Measurements from ENCODE around the gene L3MBTL1. TPM values are rescaled to one million over a fixed set of nuclear protein-coding genes. Genes with fewer than 3 reads are reported as not detected.
"Not testable (repeated sequence)": the region's sequence is repeated elsewhere in the genome, so short reads cannot be mapped to it uniquely, and the experiment has no call there.

The L3MBTL1 gene
- total RNA-seq, 1 donor from 2014 or later = 13.8 TPM

DNA sequence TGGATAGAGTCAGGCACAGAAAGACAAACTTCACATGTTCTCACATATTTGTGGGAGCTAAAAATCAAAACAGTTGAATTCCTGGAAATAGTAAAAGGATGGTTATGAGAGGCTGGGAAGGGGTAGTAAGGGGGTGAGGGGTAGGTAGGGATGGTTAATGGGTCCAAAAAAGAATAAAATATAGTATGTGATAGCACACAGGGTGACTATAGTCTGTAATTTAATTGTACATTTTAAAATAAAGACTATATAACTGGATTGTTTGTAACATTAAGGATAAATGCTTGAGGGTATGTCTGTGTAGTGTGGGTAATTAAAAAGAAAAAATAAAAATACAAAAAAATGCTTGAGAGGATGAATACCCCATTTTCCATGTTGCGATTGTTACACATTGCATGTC lies 39.9 kb upstream of the L3MBTL1 start:
- H3K4me1 Mint-ChIP-seq (ENCODE audit: low read depth) = peaks cover 3% of the 10 kb centered on the region
- no peak for DNase-seq (ENCODE audit: low spot score)
- H3K4me3 Mint-ChIP-seq (ENCODE audit: low read depth) = no peak overlapping the region
- intact Hi-C loops (cut with micrococcal nuclease) = no loop called here
- no peaks in the 10 kb centered on the region for H3K27me3 Mint-ChIP-seq (ENCODE audit: low read depth)
- H3K27ac Mint-ChIP-seq = no peak overlapping the region
- H3K9me3 Mint-ChIP-seq = no peaks in the 10 kb centered on the region
- H3K36me3 Mint-ChIP-seq (ENCODE audit: low read depth) = peaks cover 59% of the 10 kb centered on the region

DNA sequence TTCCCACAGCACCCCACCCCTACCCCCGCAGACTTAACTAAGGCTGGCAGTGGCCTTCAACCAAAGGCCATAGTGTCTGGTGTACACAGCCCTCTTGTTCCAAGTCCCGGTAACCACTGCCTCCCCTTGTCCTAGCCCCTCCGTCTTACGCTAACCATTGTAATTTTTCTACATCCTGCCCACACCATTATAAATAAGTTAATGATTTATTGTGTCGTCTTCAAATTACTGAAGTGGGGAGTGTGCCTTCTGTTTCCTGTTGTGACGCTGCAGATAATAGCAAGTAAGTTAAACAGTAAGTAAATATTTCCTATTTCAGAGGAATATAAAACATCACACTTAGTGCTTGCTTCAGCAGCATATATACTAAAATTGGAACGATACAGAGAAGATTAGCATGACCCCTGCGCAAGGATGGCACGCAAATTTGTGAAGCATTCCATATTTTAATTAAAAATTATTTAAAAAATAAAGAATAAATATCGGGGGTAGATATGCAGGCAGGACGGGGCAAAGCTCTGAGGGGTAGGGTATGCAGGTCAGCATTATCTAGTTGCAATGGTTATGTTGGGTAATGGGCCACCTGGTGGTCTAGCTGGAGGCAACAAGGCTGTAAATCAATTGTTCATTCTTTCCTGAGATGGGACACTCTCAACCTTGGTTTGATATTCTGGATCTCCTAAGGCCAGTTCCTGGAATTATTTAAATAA lies 34.7 kb upstream of the L3MBTL1 start:
- intact Hi-C loops (cut with micrococcal nuclease) = no loop called here
- peaks cover 15% of the 10 kb centered on the region for H3K36me3 Mint-ChIP-seq (ENCODE audit: low read depth)
- no peak for DNase-seq (ENCODE audit: low spot score)
- H3K27ac Mint-ChIP-seq = no peak overlapping the region
- H3K4me3 Mint-ChIP-seq (ENCODE audit: low read depth) = no peak overlapping the region
- peaks cover 15% of the 10 kb centered on the region for H3K27me3 Mint-ChIP-seq (ENCODE audit: low read depth)
- no peaks in the 10 kb centered on the region for H3K9me3 Mint-ChIP-seq
- no peaks in the 10 kb centered on the region for H3K4me1 Mint-ChIP-seq (ENCODE audit: low read depth)

DNA sequence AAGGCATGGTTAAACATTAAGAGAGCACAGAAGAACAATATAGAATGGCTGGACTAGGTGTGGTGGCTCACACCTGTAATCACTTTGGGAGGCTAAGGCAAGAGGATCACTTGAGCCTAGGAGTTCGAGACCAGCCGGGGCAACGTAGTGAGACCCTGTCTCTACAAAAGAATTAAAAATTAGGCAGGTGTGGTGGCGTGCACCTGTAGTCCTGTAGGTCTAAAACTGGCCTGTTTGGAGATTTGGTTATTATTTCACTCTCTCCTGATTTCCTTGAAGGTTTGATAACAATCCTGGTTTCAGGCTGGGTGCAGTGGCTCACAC lies 34.2 kb upstream of the L3MBTL1 start:
- no peak for DNase-seq (ENCODE audit: low spot score)
- Mint-ChIP-seq H3K9me3 (no peaks in the 10 kb centered on the region), H3K4me3 (ENCODE audit: low read depth) (no peak overlapping the region), H3K4me1 (ENCODE audit: low read depth) (no peaks in the 10 kb centered on the region), H3K27ac (no peak overlapping the region), H3K27me3 (ENCODE audit: low read depth) (peaks cover 20% of the 10 kb centered on the region), H3K36me3 (ENCODE audit: low read depth) (peaks cover 15% of the 10 kb centered on the region)
- intact Hi-C loops (cut with micrococcal nuclease) = no loop called here

DNA sequence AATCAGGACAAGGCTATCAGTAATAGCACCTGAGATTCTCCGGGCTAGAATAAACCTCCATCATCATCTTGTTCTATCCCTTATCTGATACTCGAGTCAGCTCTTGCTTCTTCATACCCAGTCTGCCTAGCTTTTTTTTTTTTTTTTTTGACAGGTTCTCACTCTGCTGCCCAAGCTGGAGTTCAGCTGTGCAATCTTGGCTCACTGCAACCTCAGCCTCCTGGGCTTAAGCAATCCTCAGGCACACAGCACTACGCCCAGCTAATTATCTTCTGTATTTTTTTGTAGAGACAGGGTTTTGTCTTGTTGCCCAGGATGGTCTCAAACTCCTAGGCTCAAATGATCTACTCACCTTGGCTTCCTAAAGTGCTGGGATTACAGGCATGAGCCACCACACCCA lies 30.3 kb upstream of the L3MBTL1 start:
- intact Hi-C loops (cut with micrococcal nuclease) = no loop called here
- Mint-ChIP-seq H3K4me1 (ENCODE audit: low read depth) (no peaks in the 10 kb centered on the region), H3K9me3 (no peaks in the 10 kb centered on the region), H3K27ac (no peak overlapping the region), H3K27me3 (ENCODE audit: low read depth) (peaks cover 33% of the 10 kb centered on the region), H3K36me3 (ENCODE audit: low read depth) (no peaks in the 10 kb centered on the region), H3K4me3 (ENCODE audit: low read depth) (no peak overlapping the region)
- DNase-seq (ENCODE audit: low spot score) = no peak

DNA sequence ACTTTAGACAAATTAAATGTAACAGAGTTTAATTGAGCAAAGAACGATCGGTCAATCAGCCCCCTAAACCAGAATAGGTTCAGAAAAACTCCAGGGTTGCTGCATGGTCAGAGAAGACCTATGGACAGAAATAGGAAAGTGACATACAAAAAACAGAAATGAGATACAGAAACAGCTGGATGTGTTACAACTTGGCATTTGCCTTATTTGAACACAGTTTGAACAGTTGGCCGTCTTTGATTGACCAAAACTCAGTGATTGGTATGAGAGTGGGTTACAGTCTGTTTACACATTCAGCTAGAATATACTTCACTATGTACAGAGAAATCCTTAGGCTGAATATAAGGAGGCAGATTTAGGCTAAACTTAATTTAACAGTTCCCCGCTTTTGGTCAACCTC lies 29.9 kb upstream of the L3MBTL1 start:
- peaks cover 33% of the 10 kb centered on the region for H3K27me3 Mint-ChIP-seq (ENCODE audit: low read depth)
- H3K36me3 Mint-ChIP-seq (ENCODE audit: low read depth) = no peaks in the 10 kb centered on the region
- intact Hi-C loops (cut with micrococcal nuclease) = no loop called here
- no peak overlapping the region for H3K27ac Mint-ChIP-seq
- DNase-seq (ENCODE audit: low spot score) = no peak
- H3K4me1 Mint-ChIP-seq (ENCODE audit: low read depth) = no peaks in the 10 kb centered on the region
- H3K9me3 Mint-ChIP-seq = no peaks in the 10 kb centered on the region
- no peak overlapping the region for H3K4me3 Mint-ChIP-seq (ENCODE audit: low read depth)

DNA sequence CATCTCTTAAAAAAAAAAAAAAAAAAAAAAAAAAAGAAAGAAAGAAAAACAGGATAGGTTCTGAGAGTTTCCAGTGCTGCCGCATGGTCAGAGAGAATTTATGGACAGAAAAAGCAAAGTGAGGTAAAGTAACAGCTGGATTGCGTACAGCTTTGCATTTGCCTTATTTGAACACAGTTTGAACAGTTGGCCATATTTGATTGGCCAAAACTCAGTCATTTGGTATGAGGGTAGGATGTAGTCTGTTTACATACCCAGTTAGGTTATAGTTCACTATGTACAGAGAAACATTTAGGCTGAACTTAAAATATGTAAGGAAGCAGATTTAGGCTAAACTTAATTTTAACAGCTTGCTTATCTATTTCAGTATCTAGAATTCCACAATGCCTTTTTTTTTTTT lies 17.5 kb upstream of the L3MBTL1 start:
- peaks cover 3% of the 10 kb centered on the region for H3K27me3 Mint-ChIP-seq (ENCODE audit: low read depth)
- intact Hi-C loops (cut with micrococcal nuclease) = no loop called here
- peaks cover 6% of the 10 kb centered on the region for H3K4me1 Mint-ChIP-seq (ENCODE audit: low read depth)
- peaks cover 8% of the 10 kb centered on the region for H3K9me3 Mint-ChIP-seq
- no peak for DNase-seq (ENCODE audit: low spot score)
- no peak overlapping the region for H3K27ac Mint-ChIP-seq
- no peaks in the 10 kb centered on the region for H3K36me3 Mint-ChIP-seq (ENCODE audit: low read depth)
- no peak overlapping the region for H3K4me3 Mint-ChIP-seq (ENCODE audit: low read depth)

DNA sequence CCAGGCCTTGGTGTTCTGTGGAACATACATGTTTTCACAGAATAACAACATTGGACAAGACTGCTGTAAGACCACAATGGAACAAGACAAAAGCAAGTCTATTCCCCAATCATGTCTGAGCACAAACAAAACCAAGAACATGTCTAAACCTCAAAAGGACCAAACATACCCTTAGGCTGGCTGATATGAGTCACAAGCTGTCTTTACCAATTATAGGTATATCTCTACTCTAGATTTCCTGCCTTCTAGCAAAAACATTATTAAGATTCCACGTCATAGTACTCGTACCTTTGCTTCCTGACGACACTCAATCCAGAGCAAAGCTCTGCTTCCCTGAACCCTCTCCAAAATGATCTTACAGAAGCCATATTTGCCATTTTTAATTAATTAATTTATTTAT lies 15.4 kb upstream of the L3MBTL1 start:
- no peak overlapping the region for H3K27ac Mint-ChIP-seq
- intact Hi-C loops (cut with micrococcal nuclease) = no loop called here

DNA sequence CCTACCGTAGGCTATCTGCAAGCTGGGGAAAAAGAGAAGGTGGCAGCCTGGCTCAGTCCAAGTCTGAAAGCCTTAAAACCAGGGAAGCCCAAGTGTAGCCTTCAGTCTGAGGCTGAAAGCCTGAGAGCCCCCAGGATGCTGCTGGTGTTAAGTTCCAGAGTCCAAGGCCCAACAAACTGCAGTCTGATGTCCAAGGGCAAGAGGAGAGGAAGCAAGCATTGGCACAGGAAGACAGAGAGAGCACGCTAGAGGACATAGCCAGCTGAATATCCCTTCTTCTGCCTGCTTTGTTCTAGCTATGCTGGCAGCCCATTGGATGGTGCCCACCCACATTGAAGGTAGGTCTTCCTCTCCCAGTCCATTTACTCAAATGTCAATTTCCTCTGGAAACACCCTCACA lies 12.1 kb upstream of the L3MBTL1 start:
- DNase-seq (ENCODE audit: low spot score) = no peak
- H3K9me3 Mint-ChIP-seq = no peaks in the 10 kb centered on the region
- H3K4me3 Mint-ChIP-seq (ENCODE audit: low read depth) = no peak overlapping the region
- H3K27ac Mint-ChIP-seq = no peak overlapping the region
- intact Hi-C loops (cut with micrococcal nuclease) = no loop called here
- H3K27me3 Mint-ChIP-seq (ENCODE audit: low read depth) = peaks cover 3% of the 10 kb centered on the region
- H3K36me3 Mint-ChIP-seq (ENCODE audit: low read depth) = no peaks in the 10 kb centered on the region
- peaks cover 6% of the 10 kb centered on the region for H3K4me1 Mint-ChIP-seq (ENCODE audit: low read depth)

More for the DNA sequence above, 15.4 kb upstream of the L3MBTL1 start:
- peaks cover 3% of the 10 kb centered on the region for H3K27me3 Mint-ChIP-seq (ENCODE audit: low read depth)
- peaks cover 6% of the 10 kb centered on the region for H3K4me1 Mint-ChIP-seq (ENCODE audit: low read depth)
- no peak overlapping the region for H3K4me3 Mint-ChIP-seq (ENCODE audit: low read depth)
- no peaks in the 10 kb centered on the region for H3K36me3 Mint-ChIP-seq (ENCODE audit: low read depth)
- H3K9me3 Mint-ChIP-seq = peaks cover 8% of the 10 kb centered on the region
- no peak for DNase-seq (ENCODE audit: low spot score)

DNA sequence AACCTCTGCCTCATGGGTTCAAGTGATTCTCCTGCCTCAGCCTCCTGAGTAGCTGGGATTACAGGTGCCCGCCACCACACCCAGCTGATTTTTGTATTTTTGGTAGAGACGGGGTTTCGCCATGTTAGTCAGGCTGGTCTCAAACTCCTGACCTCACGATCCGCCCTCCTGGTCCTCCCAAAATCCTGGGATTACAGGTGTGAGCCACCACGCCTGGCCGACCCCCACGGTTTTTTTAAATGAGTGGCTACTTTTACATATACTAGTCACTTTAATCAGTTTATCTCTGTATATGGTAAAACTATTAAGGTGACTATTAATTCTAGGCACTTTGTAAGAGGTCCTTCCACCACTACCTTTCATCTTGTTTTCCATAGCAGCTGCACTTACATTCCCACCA lies 5.5 kb upstream of the L3MBTL1 start:
- peaks cover 35% of the 10 kb centered on the region for H3K27me3 Mint-ChIP-seq (ENCODE audit: low read depth)
- H3K27ac Mint-ChIP-seq; intact Hi-C loops (cut with micrococcal nuclease); H3K9me3 Mint-ChIP-seq; DNase-seq (ENCODE audit: low spot score); H3K36me3 Mint-ChIP-seq (ENCODE audit: low read depth); H3K4me3 Mint-ChIP-seq (ENCODE audit: low read depth); H3K4me1 Mint-ChIP-seq (ENCODE audit: low read depth): not testable (repeated sequence)

DNA sequence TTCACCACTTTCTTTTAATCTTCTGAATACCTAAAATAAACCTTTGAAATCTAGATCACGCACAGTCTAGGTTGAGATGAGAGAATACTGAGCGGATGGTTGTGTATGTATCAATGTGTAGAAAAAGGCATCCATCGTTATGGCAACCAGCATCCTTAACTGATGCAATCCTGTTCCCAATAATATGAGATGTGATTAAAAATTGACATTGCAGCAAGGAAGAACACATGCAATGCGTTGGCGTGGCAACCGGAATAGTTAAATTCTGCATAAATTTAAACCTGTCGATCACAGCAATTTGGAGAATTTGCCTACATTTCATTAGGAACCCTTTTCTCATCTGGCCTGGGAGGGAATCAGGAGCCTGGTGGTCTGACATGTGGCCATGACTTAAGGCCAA lies 1.3 kb upstream of the L3MBTL1 start:
- Mint-ChIP-seq H3K4me3 (ENCODE audit: low read depth) (no peak overlapping the region), H3K27me3 (ENCODE audit: low read depth) (peaks cover 47% of the 10 kb centered on the region), H3K9me3 (no peaks in the 10 kb centered on the region), H3K27ac (no peak overlapping the region), H3K4me1 (ENCODE audit: low read depth) (peaks cover 6% of the 10 kb centered on the region), H3K36me3 (ENCODE audit: low read depth) (no peaks in the 10 kb centered on the region)
- DNase-seq (ENCODE audit: low spot score) = no peak
- intact Hi-C loops (cut with micrococcal nuclease) = no loop called here

DNA sequence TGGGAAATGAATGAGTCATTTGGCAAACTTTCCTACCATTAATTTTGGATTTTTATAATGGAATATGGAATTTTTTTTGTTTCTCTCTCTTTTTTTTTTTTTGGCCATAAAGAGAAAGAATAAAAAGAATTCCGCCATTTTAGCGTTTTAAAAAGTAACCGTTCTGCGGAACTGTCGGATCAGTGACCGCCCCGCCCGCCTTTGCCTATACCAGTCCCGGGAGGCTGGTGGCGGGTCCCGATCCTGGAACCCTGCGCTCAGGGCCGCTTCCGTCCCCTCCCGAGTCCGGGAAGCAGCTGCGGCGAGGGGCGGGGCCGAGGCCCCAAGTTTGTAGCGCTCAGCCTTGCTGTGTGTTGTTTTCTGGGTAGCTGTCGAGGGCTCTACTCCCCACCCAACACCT lies 609 bp downstream of the L3MBTL1 start:
- Mint-ChIP-seq H3K27ac (no peak overlapping the region), H3K4me1 (ENCODE audit: low read depth) (peaks cover 6% of the 10 kb centered on the region), H3K4me3 (ENCODE audit: low read depth) (peak overlapping the region; percentile 61), H3K9me3 (no peaks in the 10 kb centered on the region), H3K36me3 (ENCODE audit: low read depth) (no peaks in the 10 kb centered on the region), H3K27me3 (ENCODE audit: low read depth) (peaks cover 41% of the 10 kb centered on the region)
- DNase-seq (ENCODE audit: low spot score) = no peak
- intact Hi-C loops (cut with micrococcal nuclease) = no loop called here

DNA sequence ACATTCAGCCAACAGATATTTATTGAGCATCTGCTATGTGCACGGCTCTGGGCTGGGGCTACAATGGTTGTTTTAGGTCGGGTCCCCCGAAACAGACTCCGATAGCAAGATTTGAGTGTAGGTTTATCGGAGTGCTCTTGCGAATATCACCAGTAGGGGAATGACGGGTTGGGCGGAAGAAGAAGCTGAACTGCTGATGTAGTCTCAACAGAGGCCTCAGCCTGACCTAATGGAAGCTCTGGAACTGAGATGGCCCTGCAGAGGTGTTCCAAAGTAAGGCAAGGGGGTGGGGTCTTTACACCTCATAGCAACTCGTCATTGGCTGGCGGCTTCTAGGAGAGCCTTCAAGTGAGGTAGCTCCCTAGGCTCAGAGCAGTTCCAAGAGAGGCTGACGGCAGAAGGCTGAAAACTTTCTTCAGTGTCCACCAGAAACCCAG lies 1.1 kb downstream of the L3MBTL1 start:
- intact Hi-C loops (cut with micrococcal nuclease) = no loop called here
- no peak for DNase-seq (ENCODE audit: low spot score)
- Mint-ChIP-seq H3K4me1 (ENCODE audit: low read depth) (peaks cover 6% of the 10 kb centered on the region), H3K9me3 (no peaks in the 10 kb centered on the region), H3K36me3 (ENCODE audit: low read depth) (no peaks in the 10 kb centered on the region), H3K27ac (no peak overlapping the region), H3K4me3 (ENCODE audit: low read depth) (peak overlapping the region; percentile 61), H3K27me3 (ENCODE audit: low read depth) (peaks cover 36% of the 10 kb centered on the region)

DNA sequence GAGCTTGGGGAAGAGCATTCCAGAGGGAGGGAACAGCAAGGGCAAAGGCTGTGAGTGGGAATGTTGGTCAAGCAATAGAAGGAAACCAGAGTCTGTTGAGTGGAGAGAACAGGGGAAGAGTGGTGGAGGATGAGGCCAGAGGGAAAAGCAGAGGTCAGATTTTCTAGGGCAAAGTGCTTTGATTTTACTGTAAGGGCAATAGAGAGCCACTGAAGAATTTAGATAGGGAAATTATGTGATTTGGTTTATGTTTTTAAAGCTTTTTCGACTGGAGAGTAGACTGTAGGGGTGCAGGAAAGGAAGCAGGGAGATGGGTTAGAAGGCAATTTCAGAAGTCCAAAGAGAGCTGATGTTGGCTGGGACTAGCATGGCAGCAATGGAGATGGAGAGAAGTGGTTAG lies 4.4 kb downstream of the L3MBTL1 start:
- H3K27me3 Mint-ChIP-seq (ENCODE audit: low read depth) = peaks cover 15% of the 10 kb centered on the region
- peaks cover 4% of the 10 kb centered on the region for H3K36me3 Mint-ChIP-seq (ENCODE audit: low read depth)
- no peaks in the 10 kb centered on the region for H3K9me3 Mint-ChIP-seq
- H3K4me3 Mint-ChIP-seq (ENCODE audit: low read depth) = no peak overlapping the region
- H3K4me1 Mint-ChIP-seq (ENCODE audit: low read depth) = peaks cover 10% of the 10 kb centered on the region
- intact Hi-C loops (cut with micrococcal nuclease) = no loop called here
- no peak overlapping the region for H3K27ac Mint-ChIP-seq
- DNase-seq (ENCODE audit: low spot score) = no peak

Data from activated T-helper 2 cell treated with anti-CD3 and anti-CD28 coated beads, Interferon-gamma antibody, Interleukin-2, Interleukin-4, amounts not matched to agents 10 μg/mL and 5 μg/mL and 100 μg/mL, durations not matched to agents 14 hours and 24 hours and 36 hours (primary cell).